ENCODE data around the gene OXA1L. TPM values are rescaled to one million over a fixed set of nuclear protein-coding genes. Genes with fewer than 3 reads are reported as not detected.
"Not testable (repeated sequence)": the region's sequence is repeated elsewhere in the genome, so short reads cannot be mapped to it uniquely, and the experiment has no call there.

OXA1L gene
- total RNA-seq, 1 experiment from 2014 or later: 146 TPM

DNA sequence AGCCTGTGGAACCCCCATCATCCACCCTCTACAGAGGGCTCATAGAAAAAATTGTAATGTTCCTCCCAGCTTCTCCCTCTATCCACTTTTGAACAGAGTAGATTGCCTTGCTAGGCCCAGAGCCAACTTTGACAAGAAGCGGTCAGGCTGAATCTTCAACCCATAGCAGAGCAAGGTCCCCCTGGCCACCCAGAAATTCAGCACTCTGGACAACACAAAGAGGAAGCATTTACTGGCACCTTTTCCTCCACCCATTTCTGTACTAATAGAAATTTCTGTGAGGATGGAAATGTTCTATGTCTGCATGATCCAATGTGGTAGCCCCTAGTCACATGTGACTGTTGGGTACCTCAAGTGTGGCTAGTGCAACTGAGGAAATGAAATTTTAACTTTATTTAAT is 42.7 kb upstream of the OXA1L start:
- Histone ChIP-seq H3K9ac (ENCODE audit: low read length) (no peak overlapping the region), H3K9me3 (ENCODE audit: control insufficient read depth in 1 of 2, insufficient read depth in 1 of 2, low read depth in 1 of 2, low read length in 2 of 2) (no peaks in the 10 kb centered on the region), H3K79me2 (ENCODE audit: insufficient read depth, low read length) (no peaks in the 10 kb centered on the region), H3K27ac (ENCODE audit: low read depth, low read length) (no peak overlapping the region), H3K9me2 (ENCODE audit: insufficient read depth) (no peaks in the 10 kb centered on the region), H3K4me1 (ENCODE audit: control insufficient read depth in 1 of 2, insufficient read depth in 2 of 2, low read length in 2 of 2) (no peaks in the 10 kb centered on the region), H3K36me3 (ENCODE audit: control insufficient read depth in 1 of 2, insufficient read depth in 2 of 2, low read length in 2 of 2) (no peaks in the 10 kb centered on the region), H4K20me1 (ENCODE audit: insufficient read depth) (no peaks in the 10 kb centered on the region), H3K4me3 (replicated peaks in 1 of 2; ENCODE audit: low read depth in 1 of 2, low read length in 2 of 2) (no peak overlapping the region), H3K4me2 (ENCODE audit: low read length) (no peak overlapping the region), H3K27me3 (ENCODE audit: insufficient read depth, low read length) (no peaks in the 10 kb centered on the region), H2AFZ (ENCODE audit: low read depth, low read length, poor library complexity, severe bottlenecking) (no peak overlapping the region)
- no TSS peak for BruUV-seq (replicated peaks)
- intact Hi-C loops (cut with micrococcal nuclease): no loop called here
- ATAC-seq (no peak), DNase-seq (ENCODE audit: low read depth, low spot score) (no peak)
- POLR2A ChIA-PET: no interaction called here
- TF ChIP-seq, protein P1, sequence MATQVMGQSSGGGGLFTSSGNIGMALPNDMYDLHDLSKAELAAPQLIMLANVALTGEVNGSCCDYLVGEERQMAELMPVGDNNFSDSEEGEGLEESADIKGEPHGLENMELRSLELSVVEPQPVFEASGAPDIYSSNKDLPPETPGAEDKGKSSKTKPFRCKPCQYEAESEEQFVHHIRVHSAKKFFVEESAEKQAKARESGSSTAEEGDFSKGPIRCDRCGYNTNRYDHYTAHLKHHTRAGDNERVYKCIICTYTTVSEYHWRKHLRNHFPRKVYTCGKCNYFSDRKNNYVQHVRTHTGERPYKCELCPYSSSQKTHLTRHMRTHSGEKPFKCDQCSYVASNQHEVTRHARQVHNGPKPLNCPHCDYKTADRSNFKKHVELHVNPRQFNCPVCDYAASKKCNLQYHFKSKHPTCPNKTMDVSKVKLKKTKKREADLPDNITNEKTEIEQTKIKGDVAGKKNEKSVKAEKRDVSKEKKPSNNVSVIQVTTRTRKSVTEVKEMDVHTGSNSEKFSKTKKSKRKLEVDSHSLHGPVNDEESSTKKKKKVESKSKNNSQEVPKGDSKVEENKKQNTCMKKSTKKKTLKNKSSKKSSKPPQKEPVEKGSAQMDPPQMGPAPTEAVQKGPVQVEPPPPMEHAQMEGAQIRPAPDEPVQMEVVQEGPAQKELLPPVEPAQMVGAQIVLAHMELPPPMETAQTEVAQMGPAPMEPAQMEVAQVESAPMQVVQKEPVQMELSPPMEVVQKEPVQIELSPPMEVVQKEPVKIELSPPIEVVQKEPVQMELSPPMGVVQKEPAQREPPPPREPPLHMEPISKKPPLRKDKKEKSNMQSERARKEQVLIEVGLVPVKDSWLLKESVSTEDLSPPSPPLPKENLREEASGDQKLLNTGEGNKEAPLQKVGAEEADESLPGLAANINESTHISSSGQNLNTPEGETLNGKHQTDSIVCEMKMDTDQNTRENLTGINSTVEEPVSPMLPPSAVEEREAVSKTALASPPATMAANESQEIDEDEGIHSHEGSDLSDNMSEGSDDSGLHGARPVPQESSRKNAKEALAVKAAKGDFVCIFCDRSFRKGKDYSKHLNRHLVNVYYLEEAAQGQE (IDR thresholded peaks at IDR 0.05; ENCODE audit: low read depth): peak; percentile 17; the same call in 1 of the 2 replicates
- TF ChIP-seq SRF (IDR thresholded peaks at IDR 0.05; ENCODE audit: low read depth): no peak
- CTCF ChIA-PET: no interaction called here
- RAD21 ChIA-PET (ENCODE audit: low non-redundant PET in 1 of 2, low total read pairs in 2 of 2, uncharacterized antibody in 2 of 2, unreplicated experiment in 2 of 2): no interaction called here

DNA sequence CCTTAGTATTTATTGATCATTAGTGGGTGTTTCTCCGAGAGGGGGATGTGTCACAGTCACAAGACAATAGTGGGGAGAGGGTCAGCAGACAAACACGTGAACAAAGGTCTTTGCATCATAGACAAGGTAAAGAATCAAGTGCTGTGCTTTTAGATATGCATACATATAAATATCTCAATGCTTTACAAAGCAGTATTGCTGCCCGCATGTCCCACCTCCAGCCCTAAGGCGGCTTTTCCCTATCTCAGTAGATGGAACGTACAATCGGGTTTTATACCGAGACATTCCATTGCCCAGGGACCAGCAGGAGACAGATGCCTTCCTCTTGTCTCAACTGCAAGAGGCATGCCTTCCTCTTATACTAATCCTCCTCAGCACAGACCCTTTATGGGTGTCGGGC is 41.6 kb upstream of the OXA1L start:
- H3K4me2 ChIP-seq (ENCODE audit: low read length); H3K79me2 ChIP-seq (ENCODE audit: insufficient read depth, low read length); H3K36me3 ChIP-seq (ENCODE audit: control insufficient read depth in 1 of 2, insufficient read depth in 2 of 2, low read length in 2 of 2); H3K4me3 ChIP-seq (replicated peaks in 1 of 2; ENCODE audit: low read depth in 1 of 2, low read length in 2 of 2); H3K4me1 ChIP-seq (ENCODE audit: control insufficient read depth in 1 of 2, insufficient read depth in 2 of 2, low read length in 2 of 2); POLR2A ChIA-PET; H3K27ac ChIP-seq (ENCODE audit: low read depth, low read length); H2AFZ ChIP-seq (ENCODE audit: low read depth, low read length, poor library complexity, severe bottlenecking); H3K9me2 ChIP-seq (ENCODE audit: insufficient read depth); CTCF ChIA-PET; BruUV-seq (replicated peaks); H3K9ac ChIP-seq (ENCODE audit: low read length); RAD21 ChIA-PET (ENCODE audit: low non-redundant PET in 1 of 2, low total read pairs in 2 of 2, uncharacterized antibody in 2 of 2, unreplicated experiment in 2 of 2); intact Hi-C loops (cut with micrococcal nuclease); H3K27me3 ChIP-seq (ENCODE audit: insufficient read depth, low read length); ATAC-seq; DNase-seq (ENCODE audit: low read depth, low spot score); H3K9me3 ChIP-seq (ENCODE audit: control insufficient read depth in 1 of 2, insufficient read depth in 1 of 2, low read depth in 1 of 2, low read length in 2 of 2); H4K20me1 ChIP-seq (ENCODE audit: insufficient read depth): not testable (repeated sequence)

DNA sequence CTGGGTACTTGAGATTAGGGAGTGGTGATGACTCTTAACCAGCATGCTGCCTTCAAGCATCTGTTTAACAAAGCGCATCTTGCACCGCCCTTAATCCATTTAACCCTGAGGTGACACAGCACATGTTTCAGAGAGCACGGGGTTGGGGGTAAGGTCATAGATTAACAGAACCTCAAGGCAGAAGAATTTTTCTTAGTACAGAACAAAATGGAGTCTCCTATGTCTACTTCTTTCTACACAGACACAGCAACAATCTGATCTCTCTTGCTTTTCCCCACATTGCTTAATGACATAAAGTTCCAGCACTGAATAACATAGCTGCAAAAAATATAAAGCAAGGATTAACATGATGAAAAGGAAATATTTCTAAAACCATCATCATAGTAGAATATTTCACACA is 41.1 kb upstream of the OXA1L start:
- ATAC-seq; RAD21 ChIA-PET (ENCODE audit: low non-redundant PET in 1 of 2, low total read pairs in 2 of 2, uncharacterized antibody in 2 of 2, unreplicated experiment in 2 of 2); H3K4me3 ChIP-seq (replicated peaks in 1 of 2; ENCODE audit: low read depth in 1 of 2, low read length in 2 of 2): not testable (repeated sequence)

More for the DNA sequence above, 41.1 kb upstream of the OXA1L start:
- H3K36me3 ChIP-seq (ENCODE audit: control insufficient read depth in 1 of 2, insufficient read depth in 2 of 2, low read length in 2 of 2); intact Hi-C loops (cut with micrococcal nuclease); BruUV-seq (replicated peaks); CTCF ChIA-PET; H3K9me2 ChIP-seq (ENCODE audit: insufficient read depth); H3K79me2 ChIP-seq (ENCODE audit: insufficient read depth, low read length); H3K9me3 ChIP-seq (ENCODE audit: control insufficient read depth in 1 of 2, insufficient read depth in 1 of 2, low read depth in 1 of 2, low read length in 2 of 2); H3K27me3 ChIP-seq (ENCODE audit: insufficient read depth, low read length); DNase-seq (ENCODE audit: low read depth, low spot score); H3K27ac ChIP-seq (ENCODE audit: low read depth, low read length); H3K9ac ChIP-seq (ENCODE audit: low read length); H3K4me1 ChIP-seq (ENCODE audit: control insufficient read depth in 1 of 2, insufficient read depth in 2 of 2, low read length in 2 of 2); H2AFZ ChIP-seq (ENCODE audit: low read depth, low read length, poor library complexity, severe bottlenecking); POLR2A ChIA-PET; H4K20me1 ChIP-seq (ENCODE audit: insufficient read depth); H3K4me2 ChIP-seq (ENCODE audit: low read length): not testable (repeated sequence)
